ENCODE measurements around the gene NMRAL1.

NMRAL1 gene

DNA sequence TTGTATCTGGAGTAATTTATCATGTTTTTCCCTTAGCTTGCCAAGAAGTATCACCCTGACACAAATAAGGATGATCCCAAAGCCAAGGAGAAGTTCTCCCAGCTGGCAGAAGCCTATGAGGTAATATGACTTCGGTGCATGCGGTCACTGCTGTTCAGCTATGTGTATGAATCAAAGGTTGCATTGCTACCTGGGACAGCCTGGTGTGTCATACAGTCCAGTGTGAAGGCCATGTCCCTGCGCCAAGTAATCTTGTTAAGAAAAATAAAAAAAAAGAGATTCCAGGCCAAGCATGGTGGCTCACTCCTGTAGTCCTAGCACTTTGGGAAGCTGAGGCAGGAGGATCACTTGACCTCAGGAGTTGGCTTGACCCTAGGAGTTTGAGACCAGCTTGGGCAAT, 37.1 kb downstream of the NMRAL1 start:
- ChIA-PET POLR2A (ENCODE audit: low non-redundant PET) (no interaction called here), CTCF (interaction anchor here (0.6 to 0.7 kb wide), 3 partner anchors 14 to 128 kb away, joined by 3 to 7 read pairs (median 4); no protein-coding TSS in a partner anchor)
- TF ChIP-seq, protein P1, sequence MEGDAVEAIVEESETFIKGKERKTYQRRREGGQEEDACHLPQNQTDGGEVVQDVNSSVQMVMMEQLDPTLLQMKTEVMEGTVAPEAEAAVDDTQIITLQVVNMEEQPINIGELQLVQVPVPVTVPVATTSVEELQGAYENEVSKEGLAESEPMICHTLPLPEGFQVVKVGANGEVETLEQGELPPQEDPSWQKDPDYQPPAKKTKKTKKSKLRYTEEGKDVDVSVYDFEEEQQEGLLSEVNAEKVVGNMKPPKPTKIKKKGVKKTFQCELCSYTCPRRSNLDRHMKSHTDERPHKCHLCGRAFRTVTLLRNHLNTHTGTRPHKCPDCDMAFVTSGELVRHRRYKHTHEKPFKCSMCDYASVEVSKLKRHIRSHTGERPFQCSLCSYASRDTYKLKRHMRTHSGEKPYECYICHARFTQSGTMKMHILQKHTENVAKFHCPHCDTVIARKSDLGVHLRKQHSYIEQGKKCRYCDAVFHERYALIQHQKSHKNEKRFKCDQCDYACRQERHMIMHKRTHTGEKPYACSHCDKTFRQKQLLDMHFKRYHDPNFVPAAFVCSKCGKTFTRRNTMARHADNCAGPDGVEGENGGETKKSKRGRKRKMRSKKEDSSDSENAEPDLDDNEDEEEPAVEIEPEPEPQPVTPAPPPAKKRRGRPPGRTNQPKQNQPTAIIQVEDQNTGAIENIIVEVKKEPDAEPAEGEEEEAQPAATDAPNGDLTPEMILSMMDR (conservative IDR thresholded peaks at IDR 0.05; ENCODE audit: low read depth) = no peak
- H3K27ac ChIP-seq = no peak overlapping the region
- no peak for DNase-seq (ENCODE audit: low spot score)

- CTCF ChIA-PET = interaction anchor here (0.7 to 0.8 kb wide), 3 partner anchors 33 to 146 kb away, joined by 3 to 4 read pairs (median 3); no protein-coding TSS in a partner anchor
- H3K27ac ChIP-seq = no peak overlapping the region
- TF ChIP-seq, protein P1 (conservative IDR thresholded peaks at IDR 0.05; ENCODE audit: low read depth) = no peak
- no peak for DNase-seq (ENCODE audit: low spot score)
- POLR2A ChIA-PET (ENCODE audit: low non-redundant PET) = interaction anchor here (0.6 kb wide), 1 partner anchor 53 kb away, joined by 3 read pairs; no protein-coding TSS in a partner anchor
Observed at GRCh38 chr16:4435337-4436067, 38.9 kb downstream of the NMRAL1 start.

GRCh38 chr16:4433914-4434787, 40.3 kb downstream of the NMRAL1 start:
- DNase-seq (ENCODE audit: low spot score) = no peak
- TF ChIP-seq, protein P1 (conservative IDR thresholded peaks at IDR 0.05; ENCODE audit: low read depth) = no peak
- CTCF ChIA-PET = no interaction called here
- POLR2A ChIA-PET (ENCODE audit: low non-redundant PET) = interaction anchor here (0.7 kb wide), 1 partner anchor 31 kb away, joined by 4 read pairs; no protein-coding TSS in a partner anchor
- no peak overlapping the region for H3K27ac ChIP-seq

DNA sequence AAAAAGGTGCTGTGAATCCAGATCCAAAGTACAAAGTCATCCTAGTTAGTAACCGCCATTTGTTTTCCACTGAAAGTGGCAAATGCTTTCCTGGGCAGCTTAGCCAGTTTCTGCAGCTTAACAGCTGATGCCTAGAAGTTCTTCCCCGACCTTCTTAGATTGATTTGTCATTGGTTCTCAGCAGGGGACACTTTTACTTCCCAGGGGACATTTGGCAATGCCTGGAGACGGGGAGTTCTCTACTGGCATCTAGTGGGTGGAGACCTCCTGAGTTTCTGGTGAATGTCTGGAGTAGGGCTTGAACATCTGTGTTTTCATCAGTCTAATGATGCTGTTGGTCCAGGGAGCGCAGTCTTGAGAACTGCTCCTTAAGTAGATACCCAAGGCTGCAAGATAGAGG, 41.2 kb downstream of the NMRAL1 start:
- DNase-seq (ENCODE audit: low spot score) = no peak
- ChIA-PET CTCF (no interaction called here), POLR2A (ENCODE audit: low non-redundant PET) (no interaction called here)
- TF ChIP-seq, protein P1 (conservative IDR thresholded peaks at IDR 0.05; ENCODE audit: low read depth) = no peak
- no peak overlapping the region for H3K27ac ChIP-seq

DNA sequence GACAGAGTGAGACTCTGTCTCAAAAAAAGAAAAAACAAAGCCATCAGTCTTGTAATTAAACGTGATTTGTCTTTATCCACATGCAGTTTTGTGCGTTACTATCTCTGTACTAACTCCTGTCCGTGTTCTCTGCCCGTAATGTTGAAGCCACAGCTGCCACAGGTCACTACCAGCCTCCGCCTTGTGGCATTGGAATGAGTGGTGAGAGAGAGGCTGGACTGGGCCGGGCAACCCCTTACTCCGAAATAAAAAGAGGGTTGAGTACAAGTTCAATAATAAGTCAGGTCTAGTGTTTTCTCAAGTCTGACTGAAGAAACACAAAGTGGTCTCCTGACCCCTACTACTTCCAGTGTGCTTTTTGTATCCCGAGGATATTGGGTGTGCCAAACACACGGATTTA, 43.4 kb downstream of the NMRAL1 start:
- TF ChIP-seq, protein P1 (conservative IDR thresholded peaks at IDR 0.05; ENCODE audit: low read depth) = no peak
- ChIA-PET CTCF (interaction anchor here (0.7 kb wide), 1 partner anchor 78 kb away, joined by 6 read pairs; no protein-coding TSS in a partner anchor), POLR2A (ENCODE audit: low non-redundant PET) (no interaction called here)
- DNase-seq (ENCODE audit: low spot score) = no peak
- H3K27ac ChIP-seq = no peak overlapping the region

- no peak overlapping the region for H3K27ac ChIP-seq
- ChIA-PET POLR2A (ENCODE audit: low non-redundant PET) (no interaction called here), CTCF (interaction anchor here (0.7 kb wide), 1 partner anchor 159 kb away, joined by 3 read pairs; no protein-coding TSS in a partner anchor)
- TF ChIP-seq, protein P1 (conservative IDR thresholded peaks at IDR 0.05; ENCODE audit: low read depth) = no peak
- DNase-seq (ENCODE audit: low spot score) = no peak
Observed at GRCh38 chr16:4428500-4428899, 45.9 kb downstream of the NMRAL1 start.
